ENCODE data around the gene TAAR8. TPM values are rescaled to one million over a fixed set of nuclear protein-coding genes. Genes with fewer than 3 reads are reported as not detected.
A peak's percentile ranks its signal among the peaks of the same experiment; 100 is the strongest.

Gene TAAR8
- polyA plus RNA-seq, 4 donors = not detected

GRCh38 chr6:132512638-132513632 is 39.5 kb upstream of the TAAR8 start, which contains the start of gene STX7:
Gene STX7 (minus strand): TSS chr6:132513116. CDS start chr6:132503530, 9,586 bp downstream.
- Histone ChIP-seq H3K4me1 (ENCODE audit: control insufficient read depth in 3 of 3, insufficient read depth in 2 of 3, low read depth in 1 of 3, low read length in 2 of 3) (peaks cover 4 to 15% (median 7%) of the 10 kb centered on the region in 3 donors), H3K36me3 (ENCODE audit: control insufficient read depth in 3 of 3, insufficient read depth in 2 of 3, low read depth in 1 of 3, low read length in 3 of 3) (peaks cover 2 to 6% (median 6%) of the 10 kb centered on the region in 3 donors), H3K4me3 (ENCODE audit: low read depth in 1 of 3, low read length in 3 of 3) (peak within 1 kb of the TSS; percentile 76 to 93 (median 90)), H3K27me3 (ENCODE audit: control insufficient read depth in 3 of 3, insufficient read depth in 3 of 3, low read length in 3 of 3) (no peaks in the 10 kb centered on the region), H3K9me3 (ENCODE audit: control insufficient read depth in 2 of 2, insufficient read depth in 1 of 2, low read depth in 1 of 2, low read length in 1 of 2) (no peaks in the 10 kb centered on the region), H3K27ac (ENCODE audit: low read depth in 1 of 3, low read length in 2 of 3) (peak within 1 kb of the TSS; percentile 81 to 88 (median 84))
- DNase-seq (peak; percentile 97), FAIRE-seq (no peak)
- 1% methylated on average over 44 to 67 of the region's 67 CpGs for WGBS, 3 donors

- FAIRE-seq (no peak), DNase-seq (peak; percentile 61 to 63)
- no peak overlapping the region for H3K4me3 ChIP-seq (ENCODE audit: low read depth in 1 of 3, low read length in 3 of 3)
- peaks cover 0 to 11% (median 6%) of the 10 kb centered on the region in 3 donors for H3K4me1 ChIP-seq (ENCODE audit: control insufficient read depth in 3 of 3, insufficient read depth in 2 of 3, low read depth in 1 of 3, low read length in 2 of 3)
- H3K36me3 ChIP-seq (ENCODE audit: control insufficient read depth in 3 of 3, insufficient read depth in 2 of 3, low read depth in 1 of 3, low read length in 3 of 3) = peaks cover 0 to 1% (median 0%) of the 10 kb centered on the region in 3 donors
- no peaks in the 10 kb centered on the region for H3K27me3 ChIP-seq (ENCODE audit: control insufficient read depth in 3 of 3, insufficient read depth in 3 of 3, low read length in 3 of 3)
- H3K9me3 ChIP-seq (ENCODE audit: control insufficient read depth in 2 of 2, insufficient read depth in 1 of 2, low read depth in 1 of 2, low read length in 1 of 2) = no peaks in the 10 kb centered on the region
- H3K27ac ChIP-seq (ENCODE audit: low read depth in 1 of 3, low read length in 2 of 3) = peak overlapping the region; percentile 32 to 84 (median 78)
- WGBS, 3 donors = 17 to 45% (median 27%) methylated on average over 3 of the region's 3 CpGs
Observed at GRCh38 chr6:132513831-132514545, 38.5 kb upstream of the TAAR8 start.

- DNase-seq (no peak), FAIRE-seq (no peak)
- Histone ChIP-seq H3K36me3 (ENCODE audit: control insufficient read depth in 3 of 3, insufficient read depth in 2 of 3, low read depth in 1 of 3, low read length in 3 of 3) (no peaks in the 10 kb centered on the region), H3K27ac (ENCODE audit: low read depth in 1 of 3, low read length in 2 of 3) (no peak overlapping the region), H3K4me1 (ENCODE audit: control insufficient read depth in 3 of 3, insufficient read depth in 2 of 3, low read depth in 1 of 3, low read length in 2 of 3) (peaks cover 0 to 11% (median 2%) of the 10 kb centered on the region in 3 donors), H3K27me3 (ENCODE audit: control insufficient read depth in 3 of 3, insufficient read depth in 3 of 3, low read length in 3 of 3) (no peaks in the 10 kb centered on the region), H3K4me3 (ENCODE audit: low read depth in 1 of 3, low read length in 3 of 3) (no peak overlapping the region), H3K9me3 (ENCODE audit: control insufficient read depth in 2 of 2, insufficient read depth in 1 of 2, low read depth in 1 of 2, low read length in 1 of 2) (no peaks in the 10 kb centered on the region)
- WGBS, 3 donors = 65 to 91% (median 84%) methylated on average over 2 of the region's 2 CpGs
Observed at GRCh38 chr6:132515386-132515785, 37.1 kb upstream of the TAAR8 start.

- Histone ChIP-seq H3K4me3 (ENCODE audit: low read depth in 1 of 3, low read length in 3 of 3) (no peak overlapping the region), H3K27me3 (ENCODE audit: control insufficient read depth in 3 of 3, insufficient read depth in 3 of 3, low read length in 3 of 3) (no peaks in the 10 kb centered on the region), H3K36me3 (ENCODE audit: control insufficient read depth in 3 of 3, insufficient read depth in 2 of 3, low read depth in 1 of 3, low read length in 3 of 3) (no peaks in the 10 kb centered on the region), H3K27ac (ENCODE audit: low read depth in 1 of 3, low read length in 2 of 3) (no peak overlapping the region), H3K4me1 (ENCODE audit: control insufficient read depth in 3 of 3, insufficient read depth in 2 of 3, low read depth in 1 of 3, low read length in 2 of 3) (no peaks in the 10 kb centered on the region), H3K9me3 (ENCODE audit: control insufficient read depth in 2 of 2, insufficient read depth in 1 of 2, low read depth in 1 of 2, low read length in 1 of 2) (peaks cover 0 to 3% of the 10 kb centered on the region in 2 donors)
- FAIRE-seq (no peak), DNase-seq (no peak)
- 49 to 64% (median 51%) methylated on average over 2 of the region's 2 CpGs for WGBS, 3 donors
Observed at GRCh38 chr6:132520953-132521352, 31.5 kb upstream of the TAAR8 start.

- 80 to 92% (median 90%) methylated on average over 5 of the region's 5 CpGs for WGBS, 3 donors
- Histone ChIP-seq H3K9me3 (ENCODE audit: control insufficient read depth in 2 of 2, insufficient read depth in 1 of 2, low read depth in 1 of 2, low read length in 1 of 2) (peaks cover 0 to 3% of the 10 kb centered on the region in 2 donors), H3K4me3 (ENCODE audit: low read depth in 1 of 3, low read length in 3 of 3) (no peak overlapping the region), H3K27ac (ENCODE audit: low read depth in 1 of 3, low read length in 2 of 3) (no peak overlapping the region), H3K27me3 (ENCODE audit: control insufficient read depth in 3 of 3, insufficient read depth in 3 of 3, low read length in 3 of 3) (no peaks in the 10 kb centered on the region), H3K4me1 (ENCODE audit: control insufficient read depth in 3 of 3, insufficient read depth in 2 of 3, low read depth in 1 of 3, low read length in 2 of 3) (peaks cover 0 to 3% (median 0%) of the 10 kb centered on the region in 3 donors), H3K36me3 (ENCODE audit: control insufficient read depth in 3 of 3, insufficient read depth in 2 of 3, low read depth in 1 of 3, low read length in 3 of 3) (no peaks in the 10 kb centered on the region)
- DNase-seq (no peak), FAIRE-seq (no peak)
Observed at GRCh38 chr6:132524646-132525045, 27.8 kb upstream of the TAAR8 start.

- WGBS, 3 donors = 77 to 98% (median 91%) methylated on average over 4 of the region's 4 CpGs
- DNase-seq (no peak), FAIRE-seq (no peak)
- Histone ChIP-seq H3K4me3 (ENCODE audit: low read depth in 1 of 3, low read length in 3 of 3) (no peak overlapping the region), H3K4me1 (ENCODE audit: control insufficient read depth in 3 of 3, insufficient read depth in 2 of 3, low read depth in 1 of 3, low read length in 2 of 3) (peaks cover 0 to 3% (median 0%) of the 10 kb centered on the region in 3 donors), H3K9me3 (ENCODE audit: control insufficient read depth in 2 of 2, insufficient read depth in 1 of 2, low read depth in 1 of 2, low read length in 1 of 2) (peaks cover 0 to 3% of the 10 kb centered on the region in 2 donors), H3K27me3 (ENCODE audit: control insufficient read depth in 3 of 3, insufficient read depth in 3 of 3, low read length in 3 of 3) (no peaks in the 10 kb centered on the region), H3K36me3 (ENCODE audit: control insufficient read depth in 3 of 3, insufficient read depth in 2 of 3, low read depth in 1 of 3, low read length in 3 of 3) (no peaks in the 10 kb centered on the region), H3K27ac (ENCODE audit: low read depth in 1 of 3, low read length in 2 of 3) (no peak overlapping the region)
Observed at GRCh38 chr6:132525866-132526265, 26.6 kb upstream of the TAAR8 start.

- no peak for DNase-seq
- Histone ChIP-seq H3K4me1 (ENCODE audit: control insufficient read depth in 3 of 3, insufficient read depth in 2 of 3, low read depth in 1 of 3, low read length in 2 of 3) (peaks cover 0 to 3% (median 0%) of the 10 kb centered on the region in 3 donors), H3K36me3 (ENCODE audit: control insufficient read depth in 3 of 3, insufficient read depth in 2 of 3, low read depth in 1 of 3, low read length in 3 of 3) (no peaks in the 10 kb centered on the region), H3K27ac (ENCODE audit: low read depth in 1 of 3, low read length in 2 of 3) (no peak overlapping the region), H3K27me3 (ENCODE audit: control insufficient read depth in 3 of 3, insufficient read depth in 3 of 3, low read length in 3 of 3) (no peaks in the 10 kb centered on the region), H3K9me3 (ENCODE audit: control insufficient read depth in 2 of 2, insufficient read depth in 1 of 2, low read depth in 1 of 2, low read length in 1 of 2) (peaks cover 0 to 3% of the 10 kb centered on the region in 2 donors), H3K4me3 (ENCODE audit: low read depth in 1 of 3, low read length in 3 of 3) (no peak overlapping the region)
- WGBS, 3 donors = 70 to 79% (median 77%) methylated on average over 2 of the region's 2 CpGs
- FAIRE-seq = no peak
Observed at GRCh38 chr6:132526461-132526860, 26.0 kb upstream of the TAAR8 start.

GRCh38 chr6:132527791-132528190 is 24.7 kb upstream of the TAAR8 start:
- 28 to 60% (median 48%) methylated on average over 6 of the region's 6 CpGs for WGBS, 3 donors
- peak; percentile 38 to 88 for DNase-seq

More at GRCh38 chr6:132527791-132528190, 24.7 kb upstream of the TAAR8 start:
- Histone ChIP-seq H3K27me3 (ENCODE audit: control insufficient read depth in 3 of 3, insufficient read depth in 3 of 3, low read length in 3 of 3) (no peaks in the 10 kb centered on the region), H3K9me3 (ENCODE audit: control insufficient read depth in 2 of 2, insufficient read depth in 1 of 2, low read depth in 1 of 2, low read length in 1 of 2) (peaks cover 0 to 3% of the 10 kb centered on the region in 2 donors), H3K4me1 (ENCODE audit: control insufficient read depth in 3 of 3, insufficient read depth in 2 of 3, low read depth in 1 of 3, low read length in 2 of 3) (peaks cover 0 to 3% (median 0%) of the 10 kb centered on the region in 3 donors), H3K27ac (ENCODE audit: low read depth in 1 of 3, low read length in 2 of 3) (no peak overlapping the region), H3K4me3 (ENCODE audit: low read depth in 1 of 3, low read length in 3 of 3) (no peak overlapping the region), H3K36me3 (ENCODE audit: control insufficient read depth in 3 of 3, insufficient read depth in 2 of 3, low read depth in 1 of 3, low read length in 3 of 3) (no peaks in the 10 kb centered on the region)
- no peak for FAIRE-seq

Data from small intestine (tissue), 7 donors.